ENCODE results near the gene METAP1D.

METAP1D gene

DNA sequence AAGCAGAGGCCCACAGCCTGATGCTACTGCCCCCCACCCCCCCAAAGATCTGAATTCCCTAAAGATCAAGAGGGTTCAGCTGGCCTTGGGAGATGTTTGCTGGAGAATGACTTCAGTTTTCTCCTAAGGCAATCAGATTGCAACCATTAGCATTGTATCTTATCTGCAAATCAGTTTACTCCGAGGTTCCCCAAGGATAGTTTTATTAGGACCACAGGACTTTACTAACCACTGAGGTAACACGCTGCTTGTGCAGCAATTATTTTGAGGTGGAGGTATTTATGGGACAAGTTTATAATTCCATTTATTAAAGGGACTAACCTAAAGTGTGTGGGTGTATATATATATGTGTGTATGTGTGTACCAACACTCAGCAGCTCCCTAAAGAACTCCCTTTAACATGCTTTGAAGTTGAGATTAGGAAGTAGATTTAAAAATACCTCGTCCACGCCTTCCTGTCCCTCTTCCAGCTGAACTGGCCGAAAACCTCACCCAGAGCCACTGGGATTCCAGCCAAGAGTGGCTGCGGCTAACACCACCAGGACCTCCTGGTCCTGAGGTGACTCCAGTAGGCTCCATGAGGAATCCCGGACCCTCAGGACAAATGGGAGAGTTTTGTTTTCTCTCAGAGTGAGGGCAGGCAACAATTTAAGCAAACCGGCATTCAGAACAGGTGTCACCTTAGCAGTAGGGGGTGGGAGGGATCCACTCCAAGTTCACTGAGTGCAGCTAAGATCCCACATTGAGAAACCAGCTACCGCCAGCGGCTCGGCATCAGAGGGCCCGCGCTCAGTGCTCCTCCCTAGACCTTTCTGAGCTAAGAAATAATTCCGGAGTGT is 82.6 kb downstream of the METAP1D start:
- no peak for TF ChIP-seq CTCF (IDR thresholded peaks at IDR 0.05; ENCODE audit: borderline replicate concordance, control extremely low read depth, extremely low read depth, insufficient read depth, missing control alignments)
- no peak for DNase-seq (ENCODE audit: low spot score)

GRCh38 chr2:172082944-172083627 is 83.3 kb downstream of the METAP1D start:
- no peak for TF ChIP-seq CTCF (IDR thresholded peaks at IDR 0.05; ENCODE audit: borderline replicate concordance, control extremely low read depth, extremely low read depth, insufficient read depth, missing control alignments)
- peak; percentile 34 for DNase-seq (ENCODE audit: low spot score)
- in situ Hi-C loops (cut with MboI; ENCODE audit: low sequenced_read_pairs, unreplicated experiment): loop anchor here (25.0 kb wide), 2 partner anchors 1271 to 1371 kb away; partner anchors contain the start of genes GAD1 and SP5

More for the DNA sequence above, 82.6 kb downstream of the METAP1D start:
- in situ Hi-C loops (cut with MboI; ENCODE audit: low sequenced_read_pairs, unreplicated experiment): loop anchor here (25.0 kb wide), 2 partner anchors 1270 to 1370 kb away; partner anchors contain the start of genes GAD1 and SP5

DNA sequence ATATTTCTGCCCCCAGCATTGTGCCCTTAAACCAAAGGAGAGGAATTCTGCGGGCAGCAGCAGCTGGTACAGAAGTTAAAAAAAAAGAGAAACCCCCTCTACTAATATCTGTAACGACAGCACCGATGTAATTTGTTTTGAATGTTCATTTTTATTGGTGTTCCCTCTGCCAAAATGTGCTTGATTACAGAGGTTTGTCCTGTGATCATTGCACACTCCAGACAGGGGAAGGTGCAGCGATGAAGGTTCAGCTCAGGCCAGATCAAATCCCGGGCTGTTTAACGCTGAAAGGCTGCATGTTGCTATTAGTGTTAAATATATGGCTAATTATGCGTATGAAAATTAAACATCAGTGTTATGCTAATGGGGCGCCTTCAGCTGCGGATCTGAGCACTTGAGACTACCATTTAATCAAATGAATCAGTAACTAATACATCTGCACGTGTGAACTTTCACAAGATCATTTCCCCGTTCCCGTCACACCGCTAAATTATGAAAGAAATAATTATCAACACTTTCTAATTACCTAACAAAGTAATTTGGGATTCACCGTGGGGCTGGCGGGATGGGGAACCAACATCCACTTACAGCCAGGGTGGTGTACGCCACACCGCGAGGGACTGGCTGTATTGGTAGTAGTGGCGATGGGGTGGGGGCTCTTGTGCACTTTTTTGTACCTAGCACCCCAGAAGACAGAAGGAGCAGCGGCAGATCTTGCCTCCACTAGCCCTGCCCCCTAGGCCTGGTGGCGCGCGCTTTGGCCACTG is 84.1 kb downstream of the METAP1D start:
- in situ Hi-C loops (cut with MboI; ENCODE audit: low sequenced_read_pairs, unreplicated experiment): loop anchor here (25.0 kb wide), 2 partner anchors 1272 to 1372 kb away; partner anchors contain the start of genes GAD1 and SP5

GRCh38 chr2:172084395-172084644 is 84.6 kb downstream of the METAP1D start:
- no peak for DNase-seq (ENCODE audit: low spot score)
- in situ Hi-C loops (cut with MboI; ENCODE audit: low sequenced_read_pairs, unreplicated experiment): loop anchor here (25.0 kb wide), 2 partner anchors 1272 to 1372 kb away; partner anchors contain the start of genes GAD1 and SP5
- TF ChIP-seq CTCF (IDR thresholded peaks at IDR 0.05; ENCODE audit: borderline replicate concordance, control extremely low read depth, extremely low read depth, insufficient read depth, missing control alignments): no peak

More for the DNA sequence above, 84.1 kb downstream of the METAP1D start:
- TF ChIP-seq CTCF (IDR thresholded peaks at IDR 0.05; ENCODE audit: borderline replicate concordance, control extremely low read depth, extremely low read depth, insufficient read depth, missing control alignments): no peak
- peak; percentile 39 for DNase-seq (ENCODE audit: low spot score)

DNA sequence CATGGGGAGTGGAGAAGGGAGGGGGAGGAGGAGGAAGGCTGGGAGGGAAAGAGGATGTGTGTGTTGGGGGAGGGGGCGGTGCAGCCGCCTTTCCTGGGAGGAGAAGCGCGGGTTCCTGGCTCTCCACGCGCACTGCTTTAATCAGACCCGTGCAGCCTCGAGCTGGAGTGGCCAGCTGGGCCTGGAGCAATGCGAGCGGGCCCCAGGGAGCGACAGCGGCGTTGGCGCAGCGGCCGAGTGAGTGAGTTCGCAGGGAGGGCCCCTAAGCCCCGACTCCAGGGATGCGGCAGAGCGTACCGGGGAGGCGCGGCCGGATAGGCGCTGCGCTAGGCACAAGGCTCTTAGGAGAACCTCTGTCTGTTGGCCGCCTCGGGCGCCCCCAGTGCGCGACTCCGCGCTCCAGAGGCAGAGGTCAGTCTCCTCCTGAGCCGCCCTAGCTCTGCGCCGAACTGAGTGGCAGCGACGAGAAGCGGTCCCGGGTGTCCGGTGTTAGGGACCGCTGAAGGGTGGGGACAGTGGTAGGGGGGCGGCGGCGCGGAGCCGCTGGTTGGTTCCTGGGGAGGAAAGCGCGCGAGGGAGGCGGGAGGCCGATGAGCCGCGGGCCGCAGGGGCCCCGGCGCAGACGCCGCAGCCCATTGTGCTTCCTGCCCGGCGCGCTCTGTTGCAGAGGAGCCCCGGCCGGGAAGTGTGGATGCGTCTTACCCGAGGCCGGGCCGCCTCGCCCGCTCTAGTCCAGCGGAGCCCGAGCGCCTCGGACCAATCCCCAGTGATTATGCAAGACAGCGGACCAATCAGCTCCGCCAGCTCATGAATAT is 85.1 kb downstream of the METAP1D start:
- DNase-seq (ENCODE audit: low spot score): peak; percentile 88

More for the DNA sequence above, 85.1 kb downstream of the METAP1D start:
- in situ Hi-C loops (cut with MboI; ENCODE audit: low sequenced_read_pairs, unreplicated experiment): loop anchor here (25.0 kb wide), 2 partner anchors 1273 to 1373 kb away; partner anchors contain the start of genes GAD1 and SP5
- no peak for TF ChIP-seq CTCF (IDR thresholded peaks at IDR 0.05; ENCODE audit: borderline replicate concordance, control extremely low read depth, extremely low read depth, insufficient read depth, missing control alignments)

Data from GM13976 (cell line).